Measurements from ENCODE around the gene ZDHHC12. TPM values are rescaled to one million over a fixed set of nuclear protein-coding genes. Genes with fewer than 3 reads are reported as not detected.

ZDHHC12 gene
- total RNA-seq, 1 donor from 2014 or later, result 27.4 TPM

- peaks cover 6% of the 10 kb centered on the region for H3K36me3 ChIP-seq (ENCODE audit: control insufficient read depth, insufficient read depth, low read length)
- H3K27me3 ChIP-seq (ENCODE audit: control insufficient read depth, insufficient read depth, low read length), result no peaks in the 10 kb centered on the region
- TF ChIP-seq, protein P1, sequence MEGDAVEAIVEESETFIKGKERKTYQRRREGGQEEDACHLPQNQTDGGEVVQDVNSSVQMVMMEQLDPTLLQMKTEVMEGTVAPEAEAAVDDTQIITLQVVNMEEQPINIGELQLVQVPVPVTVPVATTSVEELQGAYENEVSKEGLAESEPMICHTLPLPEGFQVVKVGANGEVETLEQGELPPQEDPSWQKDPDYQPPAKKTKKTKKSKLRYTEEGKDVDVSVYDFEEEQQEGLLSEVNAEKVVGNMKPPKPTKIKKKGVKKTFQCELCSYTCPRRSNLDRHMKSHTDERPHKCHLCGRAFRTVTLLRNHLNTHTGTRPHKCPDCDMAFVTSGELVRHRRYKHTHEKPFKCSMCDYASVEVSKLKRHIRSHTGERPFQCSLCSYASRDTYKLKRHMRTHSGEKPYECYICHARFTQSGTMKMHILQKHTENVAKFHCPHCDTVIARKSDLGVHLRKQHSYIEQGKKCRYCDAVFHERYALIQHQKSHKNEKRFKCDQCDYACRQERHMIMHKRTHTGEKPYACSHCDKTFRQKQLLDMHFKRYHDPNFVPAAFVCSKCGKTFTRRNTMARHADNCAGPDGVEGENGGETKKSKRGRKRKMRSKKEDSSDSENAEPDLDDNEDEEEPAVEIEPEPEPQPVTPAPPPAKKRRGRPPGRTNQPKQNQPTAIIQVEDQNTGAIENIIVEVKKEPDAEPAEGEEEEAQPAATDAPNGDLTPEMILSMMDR (IDR thresholded peaks at IDR 0.05; ENCODE audit: insufficient read depth, low read length, severe bottlenecking), result no peak
- no peak overlapping the region for H3K4me3 ChIP-seq (ENCODE audit: low read depth, low read length)
- FAIRE-seq (no peak), DNase-seq (ENCODE audit: low read depth) (no peak)
These were observed 2.4 kb downstream of the ZDHHC12 start for GRCh38 chr9:128721487-128722010.

DNA sequence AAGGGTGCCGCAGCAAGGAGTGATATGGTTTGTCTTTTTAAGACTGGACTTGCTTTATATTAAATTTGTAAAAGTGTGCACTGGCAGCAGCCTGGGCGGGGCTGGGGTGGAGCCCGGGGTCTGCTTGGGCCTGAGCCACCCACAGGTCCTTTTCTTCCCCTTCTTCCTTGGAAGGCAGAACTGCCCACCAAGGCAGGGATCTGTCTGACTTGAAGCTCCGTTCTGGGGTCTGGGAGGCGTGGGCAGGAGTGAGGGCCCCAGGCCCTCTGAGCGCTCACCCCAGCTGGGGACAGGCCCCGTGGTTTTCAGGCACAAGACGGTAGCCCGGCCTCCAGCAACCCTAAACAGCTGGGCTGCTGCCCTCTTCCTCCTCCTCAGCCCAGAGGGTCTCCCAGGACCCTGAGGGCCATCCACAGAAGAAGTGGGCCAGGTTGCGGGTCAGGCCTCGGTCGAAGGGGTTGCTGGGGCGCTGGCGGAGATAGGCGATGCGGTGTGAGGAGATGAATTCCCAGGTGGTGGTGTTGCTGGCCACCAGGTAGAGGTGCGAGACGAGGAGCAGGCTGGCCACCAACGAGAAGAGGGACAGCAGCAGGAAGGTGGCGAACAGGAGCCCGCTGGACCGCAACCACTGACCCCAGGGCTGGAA lies 3.0 kb downstream of the ZDHHC12 start:
- Histone ChIP-seq H3K36me3 (ENCODE audit: control insufficient read depth, insufficient read depth, low read length) (peaks cover 6% of the 10 kb centered on the region), H3K27me3 (ENCODE audit: control insufficient read depth, insufficient read depth, low read length) (no peaks in the 10 kb centered on the region), H3K4me3 (ENCODE audit: low read depth, low read length) (no peak overlapping the region)
- no peak for DNase-seq (ENCODE audit: low read depth)
- FAIRE-seq, result no peak
- TF ChIP-seq, protein P1 (IDR thresholded peaks at IDR 0.05; ENCODE audit: insufficient read depth, low read length, severe bottlenecking), result no peak

- Histone ChIP-seq H3K4me3 (ENCODE audit: low read depth, low read length) (no peak overlapping the region), H3K27me3 (ENCODE audit: control insufficient read depth, insufficient read depth, low read length) (no peaks in the 10 kb centered on the region), H3K36me3 (ENCODE audit: control insufficient read depth, insufficient read depth, low read length) (peaks cover 6% of the 10 kb centered on the region)
- DNase-seq (ENCODE audit: low read depth) (no peak), FAIRE-seq (no peak)
- TF ChIP-seq, protein P1 (IDR thresholded peaks at IDR 0.05; ENCODE audit: insufficient read depth, low read length, severe bottlenecking), result no peak
These were observed 3.9 kb downstream of the ZDHHC12 start for GRCh38 chr9:128719919-128720605.

GRCh38 chr9:128718475-128718874 lies 5.5 kb downstream of the ZDHHC12 start:
- Histone ChIP-seq H3K27me3 (ENCODE audit: control insufficient read depth, insufficient read depth, low read length) (no peaks in the 10 kb centered on the region), H3K36me3 (ENCODE audit: control insufficient read depth, insufficient read depth, low read length) (peaks cover 6% of the 10 kb centered on the region)
- FAIRE-seq, result no peak

GRCh38 chr9:128718047-128718446 lies 5.9 kb downstream of the ZDHHC12 start:
- TF ChIP-seq, protein P1 (IDR thresholded peaks at IDR 0.05; ENCODE audit: insufficient read depth, low read length, severe bottlenecking), result no peak
- FAIRE-seq (no peak), DNase-seq (ENCODE audit: low read depth) (no peak)
- Histone ChIP-seq H3K4me3 (ENCODE audit: low read depth, low read length) (no peak overlapping the region), H3K27me3 (ENCODE audit: control insufficient read depth, insufficient read depth, low read length) (no peaks in the 10 kb centered on the region), H3K36me3 (ENCODE audit: control insufficient read depth, insufficient read depth, low read length) (peaks cover 6% of the 10 kb centered on the region)

More at GRCh38 chr9:128718475-128718874, 5.5 kb downstream of the ZDHHC12 start:
- TF ChIP-seq, protein P1 (IDR thresholded peaks at IDR 0.05; ENCODE audit: insufficient read depth, low read length, severe bottlenecking), result no peak
- no peak for DNase-seq (ENCODE audit: low read depth)
- no peak overlapping the region for H3K4me3 ChIP-seq (ENCODE audit: low read depth, low read length)
